ENCODE results near the gene CST3. TPM values are rescaled to one million over a fixed set of nuclear protein-coding genes. Genes with fewer than 3 reads are reported as not detected.

The CST3 gene
- total RNA-seq, 1 experiment from 2014 or later: 331 TPM

GRCh38 chr20:23607497-23608245 lies 30.1 kb downstream of the CST3 start:
- H2AFZ ChIP-seq (ENCODE audit: low read length): no peak overlapping the region
- no peaks in the 10 kb centered on the region for H3K9me3 ChIP-seq (ENCODE audit: low read length)
- H4K20me1 ChIP-seq (ENCODE audit: low read length): no peaks in the 10 kb centered on the region
- ATAC-seq: no peak
- no peaks in the 10 kb centered on the region for H3K9me2 ChIP-seq (replicated peaks; ENCODE audit: low read length)
- no peak overlapping the region for H3K9ac ChIP-seq (ENCODE audit: low read length)
- no peak overlapping the region for H3K4me2 ChIP-seq (ENCODE audit: low read length)
- no peak overlapping the region for H3K27ac ChIP-seq (ENCODE audit: low read length)
- no TSS peak for BruUV-seq (replicated peaks)
- DNase-seq: no peak
- H3K27me3 ChIP-seq (ENCODE audit: low read length): peaks cover 13% of the 10 kb centered on the region
- H3K4me1 ChIP-seq (ENCODE audit: insufficient read depth, low read length): no peaks in the 10 kb centered on the region
- ChIA-PET CTCF (no interaction called here), POLR2A (ENCODE audit: unreplicated experiment) (interaction anchor here (0.5 kb wide), 1 partner anchor 74 kb away, joined by 3 read pairs; no protein-coding TSS in a partner anchor)
- no peaks in the 10 kb centered on the region for H3K36me3 ChIP-seq (ENCODE audit: low read depth, low read length)
- intact Hi-C loops (cut with micrococcal nuclease): loop anchor here (2.0 kb wide), 1 partner anchor 257 kb away; the partner anchor contains the start of gene NXT1
- no peaks in the 10 kb centered on the region for H3K79me2 ChIP-seq (ENCODE audit: low read length)
- H3K4me3 ChIP-seq (ENCODE audit: low read length): no peak overlapping the region
- H3F3A ChIP-seq (ENCODE audit: low read length, unreplicated experiment): no peaks in the 10 kb centered on the region
- no peak for TF ChIP-seq EZH2phosphoT487 (IDR thresholded peaks at IDR 0.05; ENCODE audit: borderline replicate concordance, low read length)
- TF ChIP-seq CTCF (conservative IDR thresholded peaks at IDR 0.05; ENCODE audit: low read depth, low read length): no peak
- TF ChIP-seq EZH2 (IDR thresholded peaks at IDR 0.05; ENCODE audit: low read length, unreplicated experiment): no peak

- no peak overlapping the region; the same call in 1 of the 2 replicates for H2AFZ ChIP-seq (ENCODE audit: low read length)
- intact Hi-C loops (cut with micrococcal nuclease): loop anchor here (1.0 to 2.0 kb wide), 2 partner anchors 165 to 256 kb away; partner anchors contain the start of gene NXT1
- no peaks in the 10 kb centered on the region for H4K20me1 ChIP-seq (ENCODE audit: low read length)
- H3K27ac ChIP-seq (ENCODE audit: low read length): no peak overlapping the region
- POLR2A ChIA-PET (ENCODE audit: unreplicated experiment): no interaction called here
- 0 out of 2 replicates have a peak overlapping the region, but pooled peaks have one; percentile 8 for H3K4me2 ChIP-seq (ENCODE audit: low read length)
- no peak overlapping the region for H3K4me3 ChIP-seq (ENCODE audit: low read length)
- DNase-seq: peak; percentile 88
- H3K9ac ChIP-seq (ENCODE audit: low read length): no peak overlapping the region
- H3K4me1 ChIP-seq (ENCODE audit: insufficient read depth, low read length): no peaks in the 10 kb centered on the region
- no peaks in the 10 kb centered on the region for H3K9me3 ChIP-seq (ENCODE audit: low read length)
- H3F3A ChIP-seq (ENCODE audit: low read length, unreplicated experiment): no peaks in the 10 kb centered on the region
- CTCF ChIA-PET: no interaction called here
- H3K27me3 ChIP-seq (ENCODE audit: low read length): peaks cover 14% of the 10 kb centered on the region
- TF ChIP-seq CTCF (conservative IDR thresholded peaks at IDR 0.05; ENCODE audit: low read depth, low read length) (peak; percentile 95), EZH2phosphoT487 (IDR thresholded peaks at IDR 0.05; ENCODE audit: borderline replicate concordance, low read length) (no peak)
- no peaks in the 10 kb centered on the region for H3K36me3 ChIP-seq (ENCODE audit: low read depth, low read length)
- ATAC-seq: peak; percentile 95
- no peaks in the 10 kb centered on the region for H3K9me2 ChIP-seq (replicated peaks; ENCODE audit: low read length)
- no peaks in the 10 kb centered on the region for H3K79me2 ChIP-seq (ENCODE audit: low read length)
- no TSS peak for BruUV-seq (replicated peaks)
These were observed 31.1 kb downstream of the CST3 start for GRCh38 chr20:23606652-23607049.
